HCT116 (cell line): ENCODE measurements around the gene RAI14. TPM values are rescaled to one million over a fixed set of nuclear protein-coding genes. Genes with fewer than 3 reads are reported as not detected.

Experiments
- ATAC-seq: fragments of 200-7000 bp; cut with Tn5 transposase; 2 replicates; pipeline ENCODE4 v1.9.1; 2020; ENCODE audit warnings: mild to moderate bottlenecking, moderate library complexity
- BruUV-seq: library from RNA; stranded (reverse); fragments of 400-500 nt; replicated peaks from 2 replicates; lab custom pipeline; 2021; lab: Mats Ljungman, UMichigan
- CTCF ChIA-PET: fragments of 300-600 bp; sonication (Branson Sonifier 250); formaldehyde crosslinking; loops from one replicate; lab custom pipeline; 2021; ENCODE audit warnings: antibody characterized with exemption; lab: Charles Lee
- POLR2A ChIA-PET: fragments of 300-600, 350-600 bp; sonication (Branson Sonifier 250); formaldehyde crosslinking; loops from one replicate; lab custom pipeline; 2021; ENCODE audit warnings: antibody characterized with exemption; lab: Charles Lee
- RAD21 ChIA-PET, 2 experiments: fragments of 300-600 bp; sonication (Branson Sonifier 250); formaldehyde crosslinking; loops; one replicate each; lab custom pipeline; 2023; ENCODE audit warnings: low total read pairs in 2 of 2; ENCODE audit not compliant: uncharacterized antibody in 2 of 2, unreplicated experiment in 2 of 2, low non-redundant PET in 1 of 2; lab: Charles Lee
- DNase-seq: peaks from one replicate; pipeline ENCODE4 v3.0.0-alpha.2; 2010; ENCODE audit warnings: low read depth, low spot score
- H2AFZ ChIP-seq: fragments of 200-600 bp; shearing (Covaris generic), sonication (generic); 2 replicates; pipeline ENCODE4 v1.6.1; 2017; ENCODE audit warnings: low read depth, mixed run types, mixed read lengths, antibody characterized with exemption, low read length; ENCODE audit not compliant: poor library complexity, severe bottlenecking
- H3K27ac ChIP-seq: 2 replicates; pipeline ENCODE4 v1.5.1; 2012; ENCODE audit warnings: low read depth, low read length
- H3K27me3 ChIP-seq: fragments of 200-600 bp; sonication (generic); 2 replicates; pipeline ENCODE4 v1.6.1; 2016; ENCODE audit warnings: mixed run types, low read length, mixed read lengths; ENCODE audit not compliant: insufficient read depth
- H3K36me3 ChIP-seq, 2 experiments: fragments of 200-500 bp in 1 of 2; fragments of 200-600 bp in 1 of 2; sonication (Bioruptor generic) in 1 of 2; sonication (generic) in 1 of 2; 2 replicates each; pipeline versions ENCODE4 v1.5.1 to v1.6.1; 2014 to 2016; ENCODE audit warnings: low read length in 2 of 2, inconsistent platforms in 1 of 2, mixed read lengths in 1 of 2, mixed run types in 1 of 2; ENCODE audit not compliant: insufficient read depth in 2 of 2, control insufficient read depth in 1 of 2
- H3K4me1 ChIP-seq, 2 experiments: fragments of 200-600 bp in 1 of 2; sonication (generic) in 1 of 2; 2 replicates each; pipeline versions ENCODE4 v1.5.1 to v1.6.1; 2012 to 2017; ENCODE audit warnings: low read length in 2 of 2, inconsistent platforms in 1 of 2, mild to moderate bottlenecking in 1 of 2, mixed read lengths in 1 of 2, mixed run types in 1 of 2, moderate library complexity in 1 of 2; ENCODE audit not compliant: insufficient read depth in 2 of 2, control insufficient read depth in 1 of 2
- H3K4me2 ChIP-seq: fragments of 200-600 bp; sonication (generic); 2 replicates; pipeline ENCODE4 v1.6.1; 2017; ENCODE audit warnings: mixed run types, low read length, mixed read lengths
- H3K4me3 ChIP-seq, 2 experiments: fragments of 200-600 bp in 1 of 2; sonication (generic) in 1 of 2; replicated peaks in 1 of 2; 2 replicates each; pipeline ENCODE4 v1.5.1; 2011 to 2016; ENCODE audit warnings: low read length in 2 of 2, control low read depth in 1 of 2, low read depth in 1 of 2, mild to moderate bottlenecking in 1 of 2, mixed read lengths in 1 of 2, mixed run types in 1 of 2
- H3K79me2 ChIP-seq: fragments of 200-600 bp; sonication (generic); 2 replicates; pipeline ENCODE4 v1.6.1; 2017; ENCODE audit warnings: mild to moderate bottlenecking, mixed run types, low read length, moderate library complexity, mixed read lengths; ENCODE audit not compliant: insufficient read depth
- H3K9ac ChIP-seq: fragments of 200-600 bp; sonication (generic); 2 replicates; pipeline ENCODE4 v1.6.1; 2016; ENCODE audit warnings: low read length, mixed read lengths
- H3K9me2 ChIP-seq: fragments of 200-600 bp; sonication (generic), shearing (Covaris generic); 2 replicates; pipeline ENCODE4 v1.6.1; 2017; ENCODE audit warnings: mixed run types, mild to moderate bottlenecking, moderate library complexity; ENCODE audit not compliant: insufficient read depth
- H3K9me3 ChIP-seq, 2 experiments: fragments of 200-500 bp in 1 of 2; fragments of 200-600 bp in 1 of 2; sonication (Bioruptor generic) in 1 of 2; sonication (generic) in 1 of 2; 2 replicates each; pipeline ENCODE4 v1.6.1; 2014 to 2017; ENCODE audit warnings: low read length in 2 of 2, mixed read lengths in 2 of 2, inconsistent platforms in 1 of 2, low read depth in 1 of 2, mild to moderate bottlenecking in 1 of 2, mixed run types in 1 of 2, moderate library complexity in 1 of 2; ENCODE audit not compliant: control insufficient read depth in 1 of 2, insufficient read depth in 1 of 2
- H4K20me1 ChIP-seq: fragments of 200-600 bp; sonication (generic), shearing (Covaris generic); 2 replicates; pipeline ENCODE4 v1.6.1; 2017; ENCODE audit warnings: mixed run types, mild to moderate bottlenecking, moderate library complexity; ENCODE audit not compliant: insufficient read depth
- CBX3 ChIP-seq: IDR thresholded peaks from 2 replicates; pipeline ENCODE4 v1.6.1; 2012; ENCODE audit warnings: low read depth
- CEBPB ChIP-seq: IDR thresholded peaks from 2 replicates; pipeline ENCODE4 v1.6.1; 2012; ENCODE audit warnings: low read depth
- EGR1 ChIP-seq: IDR thresholded peaks from 2 replicates; pipeline ENCODE4 v1.6.1; 2012; ENCODE audit warnings: low read depth
- MAX ChIP-seq: IDR thresholded peaks from 2 replicates; pipeline ENCODE4 v1.6.1; 2012
- POLR2A ChIP-seq: IDR thresholded peaks from 2 replicates; pipeline ENCODE4 v1.7.0; 2011; ENCODE audit warnings: borderline replicate concordance; ENCODE audit not compliant: insufficient read depth, insufficient read length; ENCODE audit errors: extremely low read depth
- POLR2AphosphoS5 ChIP-seq: IDR thresholded peaks from 2 replicates; pipeline ENCODE4 v1.6.1; 2011; ENCODE audit warnings: mild to moderate bottlenecking, low read depth, low read length, moderate library complexity
- RAD21 ChIP-seq: IDR thresholded peaks from 2 replicates; pipeline ENCODE4 v1.6.1; 2012; ENCODE audit warnings: low read depth, mild to moderate bottlenecking
- REST ChIP-seq: IDR thresholded peaks from 2 replicates; pipeline ENCODE4 v1.6.1; 2012; ENCODE audit warnings: low read depth
- SIN3A ChIP-seq: IDR thresholded peaks from 2 replicates; pipeline ENCODE4 v1.6.1; 2012; ENCODE audit warnings: low read depth
- SP1 ChIP-seq: IDR thresholded peaks from 2 replicates; pipeline ENCODE4 v1.6.1; 2012; ENCODE audit warnings: low read depth
- TCF7L2 ChIP-seq: IDR thresholded peaks from 2 replicates; pipeline ENCODE4 v1.7.0; 2011; ENCODE audit warnings: borderline replicate concordance, inconsistent platforms; ENCODE audit not compliant: insufficient read depth, insufficient read length; ENCODE audit errors: extremely low read depth
- YY1 ChIP-seq: IDR thresholded peaks from 2 replicates; pipeline ENCODE4 v1.6.1; 2011; ENCODE audit warnings: low read length, low read depth, moderate library complexity, mild to moderate bottlenecking; ENCODE audit not compliant: insufficient replicate concordance; ENCODE audit errors: extremely low read depth
- ZBTB33 ChIP-seq: IDR thresholded peaks from 2 replicates; pipeline ENCODE4 v1.6.1; 2011; ENCODE audit warnings: mild to moderate bottlenecking, low read length, moderate library complexity; ENCODE audit not compliant: insufficient replicate concordance; ENCODE audit errors: extremely low read depth
- ZFX ChIP-seq: fragments of 450-650 bp; IDR thresholded peaks from 2 replicates; pipeline ENCODE4 v1.6.1; 2017
- intact Hi-C: fragments of 100-400 bp; cut with micrococcal nuclease; formaldehyde crosslinking; loops from 2 replicates; pipeline ENCODE4 v1.10.0; 2022
- total RNA-seq: library from RNA; stranded (reverse); gene quantifications from one replicate; pipeline ENCODE4 v1.2.1, GENCODE V29; 2021; ENCODE audit not compliant: unreplicated experiment

RAI14 gene
- total RNA-seq, 1 experiment from 2014 or later: 47.9 TPM

- TF ChIP-seq ZBTB33: no peak
- TF ChIP-seq POLR2A: no peak
- TF ChIP-seq POLR2AphosphoS5: no peak
- TF ChIP-seq MAX: no peak
These were observed 29.5 kb downstream of the RAI14 start (continued) for GRCh38 chr5:34685485-34686165.

GRCh38 chr5:34686762-34687268 is 30.7 kb downstream of the RAI14 start:
- CTCF ChIA-PET: interaction anchor here (0.7 to 1.1 kb wide), 2 partner anchors 16 to 317 kb away, joined by 3 read pairs; no protein-coding TSS in a partner anchor
- ATAC-seq: peak; percentile 94
- Histone ChIP-seq H3K79me2 (peaks cover 48% of the 10 kb centered on the region), H3K27ac (peak overlapping the region; percentile 37; the same call in 1 of the 2 replicates), H4K20me1 (no peaks in the 10 kb centered on the region), H3K27me3 (no peaks in the 10 kb centered on the region), H3K4me3 (peak overlapping the region; percentile 1 to 35; a peak in 2 of 4 replicates), H3K9me2 (no peaks in the 10 kb centered on the region), H3K9ac (0 out of 2 replicates have a peak overlapping the region, but pooled peaks have one; percentile 6), H3K4me2 (peak overlapping the region; percentile 73), H3K4me1 (peaks cover 39 to 56% of the 10 kb centered on the region in 2 experiments), H3K9me3 (no peaks in the 10 kb centered on the region), H3K36me3 (no peaks in the 10 kb centered on the region; a peak in 2 of 4 replicates), H2AFZ (no peak overlapping the region)
- no TSS peak for BruUV-seq
- POLR2A ChIA-PET: interaction anchor here (1.0 kb wide), 1 partner anchor 228 kb away, joined by 3 read pairs; the partner anchor contains the start of genes BRIX1 and RAD1
- RAD21 ChIA-PET: no interaction called here
- DNase-seq: peak; percentile 94
- intact Hi-C loops: no loop called here
- no peak for TF ChIP-seq REST
- TF ChIP-seq SIN3A: peak; percentile 47; the same call in 1 of the 2 replicates
- peak; percentile 62 for TF ChIP-seq CBX3
- TF ChIP-seq CEBPB: peak; percentile 16; the same call in 1 of the 2 replicates
- no peak for TF ChIP-seq ZBTB33
- TF ChIP-seq TCF7L2: no peak
- peak; percentile 45; the same call in 1 of the 2 replicates for TF ChIP-seq MAX
- no peak for TF ChIP-seq ZFX
- TF ChIP-seq YY1: no peak
- TF ChIP-seq EGR1: no peak
- TF ChIP-seq RAD21: peak; percentile 41
- TF ChIP-seq SP1: peak; percentile 58
